ENCODE measurements around the gene AFF1.

- TF ChIP-seq EGR1 (IDR thresholded peaks at IDR 0.05), result no peak
- no peak for TF ChIP-seq CREB1 (IDR thresholded peaks at IDR 0.05; ENCODE audit: low read depth)
- no peak for TF ChIP-seq TAF1 (IDR thresholded peaks at IDR 0.05; ENCODE audit: low read depth)
- no peak for TF ChIP-seq REST (IDR thresholded peaks at IDR 0.05; ENCODE audit: low read depth)
- TF ChIP-seq TEAD4 (IDR thresholded peaks at IDR 0.05), result no peak
- TF ChIP-seq YY1 (IDR thresholded peaks at IDR 0.05; ENCODE audit: low read depth), result no peak
- TF ChIP-seq RAD21 (IDR thresholded peaks at IDR 0.05; ENCODE audit: low read depth), result no peak
- peak; percentile 24; the same call in 1 of the 2 replicates for TF ChIP-seq EP300 (IDR thresholded peaks at IDR 0.05; ENCODE audit: borderline replicate concordance)
- TF ChIP-seq NFIC (IDR thresholded peaks at IDR 0.05), result no peak
- TF ChIP-seq FOXM1 (IDR thresholded peaks at IDR 0.05; ENCODE audit: borderline replicate concordance, low read depth), result no peak
- TF ChIP-seq ZBTB7A (IDR thresholded peaks at IDR 0.05; ENCODE audit: low read depth), result no peak
- TF ChIP-seq CEBPB (IDR thresholded peaks at IDR 0.05), result no peak
- TF ChIP-seq USF1 (IDR thresholded peaks at IDR 0.05), result no peak
- no peak for TF ChIP-seq MAX (IDR thresholded peaks at IDR 0.05)
These were observed 10.0 kb upstream of the AFF1 start for GRCh38 chr4:86924811-86925210.
